NB4 (cell line): ENCODE measurements around the gene S100A3.

ENCODE experiments used
- POLR2A ChIP-seq: IDR thresholded peaks from 2 replicates; pipeline ENCODE4 v1.6.1; 2011; ENCODE audit warnings: mild to moderate bottlenecking; ENCODE audit not compliant: insufficient read length; ENCODE audit errors: extremely low read depth
- TF ChIP-seq, protein P1 (sequence below): IDR thresholded peaks from one replicate; pipeline ENCODE4 v1.5.1; 2012; ENCODE audit warnings: low read depth, low read length

DNA sequence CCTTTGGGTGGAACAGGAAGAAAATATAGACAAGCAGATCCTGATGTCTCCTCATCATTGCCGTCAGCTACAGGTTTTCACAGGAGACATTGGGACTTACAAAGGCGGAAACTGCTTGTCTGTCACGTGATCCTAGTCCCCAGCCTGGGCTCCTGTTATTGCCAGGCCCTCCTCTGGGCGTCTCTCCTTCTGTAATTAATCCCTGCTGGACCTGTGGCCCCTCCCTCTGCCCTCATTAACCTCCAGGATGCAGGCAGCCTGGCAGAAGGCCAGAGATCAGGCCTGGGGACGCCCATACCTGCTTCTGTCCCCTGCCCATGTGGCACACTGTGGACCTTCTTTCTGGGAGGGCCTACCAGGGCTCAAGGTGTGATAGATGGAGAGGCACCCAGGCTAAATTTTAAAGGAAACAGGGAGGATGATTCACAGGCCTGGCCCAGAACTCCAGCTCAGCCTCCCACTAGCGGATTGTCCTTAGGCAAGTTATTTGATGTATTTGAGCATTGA is 10.7 kb downstream of the S100A3 start:
- TF ChIP-seq, protein P1, sequence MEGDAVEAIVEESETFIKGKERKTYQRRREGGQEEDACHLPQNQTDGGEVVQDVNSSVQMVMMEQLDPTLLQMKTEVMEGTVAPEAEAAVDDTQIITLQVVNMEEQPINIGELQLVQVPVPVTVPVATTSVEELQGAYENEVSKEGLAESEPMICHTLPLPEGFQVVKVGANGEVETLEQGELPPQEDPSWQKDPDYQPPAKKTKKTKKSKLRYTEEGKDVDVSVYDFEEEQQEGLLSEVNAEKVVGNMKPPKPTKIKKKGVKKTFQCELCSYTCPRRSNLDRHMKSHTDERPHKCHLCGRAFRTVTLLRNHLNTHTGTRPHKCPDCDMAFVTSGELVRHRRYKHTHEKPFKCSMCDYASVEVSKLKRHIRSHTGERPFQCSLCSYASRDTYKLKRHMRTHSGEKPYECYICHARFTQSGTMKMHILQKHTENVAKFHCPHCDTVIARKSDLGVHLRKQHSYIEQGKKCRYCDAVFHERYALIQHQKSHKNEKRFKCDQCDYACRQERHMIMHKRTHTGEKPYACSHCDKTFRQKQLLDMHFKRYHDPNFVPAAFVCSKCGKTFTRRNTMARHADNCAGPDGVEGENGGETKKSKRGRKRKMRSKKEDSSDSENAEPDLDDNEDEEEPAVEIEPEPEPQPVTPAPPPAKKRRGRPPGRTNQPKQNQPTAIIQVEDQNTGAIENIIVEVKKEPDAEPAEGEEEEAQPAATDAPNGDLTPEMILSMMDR: no peak
- TF ChIP-seq POLR2A: no peak
